HL-60 (cell line): ENCODE data around the gene PLEKHJ1.

Experiments used
- GABPA ChIP-seq: IDR thresholded peaks from 2 replicates; pipeline ENCODE4 v1.6.1; 2012; ENCODE audit warnings: low read depth
- POLR2AphosphoS5 ChIP-seq: IDR thresholded peaks from 2 replicates; pipeline ENCODE4 v1.6.1; 2012; ENCODE audit warnings: low read depth
- TF ChIP-seq, protein P1 (sequence below): IDR thresholded peaks from one replicate; pipeline ENCODE4 v1.5.1; 2011; ENCODE audit warnings: low read length, control low read depth, inconsistent platforms; ENCODE audit not compliant: insufficient read depth
- TF ChIP-seq, protein P2 (sequence below): IDR thresholded peaks from 2 replicates; pipeline ENCODE4 v1.6.1; 2012; ENCODE audit warnings: low read depth; ENCODE audit not compliant: insufficient replicate concordance

DNA sequence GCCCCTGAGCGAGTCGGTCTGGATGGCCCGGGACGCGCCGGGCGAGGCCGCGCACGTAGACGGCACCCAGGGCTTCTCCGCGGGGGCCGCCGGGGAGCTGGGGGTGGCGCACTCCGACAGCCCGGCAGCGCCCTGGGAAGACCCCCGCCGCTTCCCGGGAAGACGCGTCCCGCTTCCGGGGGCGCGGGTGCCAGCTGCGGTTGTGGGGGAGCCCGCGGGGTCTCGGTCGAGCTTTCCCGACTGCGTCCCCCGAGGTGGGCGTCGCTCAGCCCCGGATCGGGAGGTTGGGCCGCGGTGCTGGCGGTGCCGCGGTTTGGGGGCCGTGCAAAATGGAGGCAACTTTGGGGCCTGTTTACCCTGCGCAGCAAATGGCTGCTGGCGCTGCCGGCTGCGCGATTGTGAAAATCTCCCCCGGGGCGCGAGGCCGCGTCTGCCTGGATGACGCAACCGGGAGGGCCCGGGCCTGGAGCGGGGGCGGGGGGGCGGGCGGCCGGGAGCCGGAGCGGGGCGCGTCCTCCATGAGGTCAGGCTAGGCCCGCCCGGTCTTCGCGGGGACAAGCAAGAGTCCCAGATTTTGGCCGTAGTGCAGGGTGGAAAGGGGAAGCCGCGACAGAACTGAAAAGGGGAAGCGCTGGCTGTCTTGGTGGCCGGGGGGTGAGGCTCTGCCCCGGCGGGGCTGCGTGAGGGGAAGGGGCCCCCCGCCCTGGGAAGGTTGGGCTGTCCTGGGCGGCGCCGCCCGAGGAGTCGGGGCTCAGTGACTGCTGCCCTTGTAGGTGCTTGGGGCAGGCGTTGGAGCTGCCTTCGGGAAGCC, 34.5 kb upstream of the PLEKHJ1 start:
- TF ChIP-seq, protein P1, sequence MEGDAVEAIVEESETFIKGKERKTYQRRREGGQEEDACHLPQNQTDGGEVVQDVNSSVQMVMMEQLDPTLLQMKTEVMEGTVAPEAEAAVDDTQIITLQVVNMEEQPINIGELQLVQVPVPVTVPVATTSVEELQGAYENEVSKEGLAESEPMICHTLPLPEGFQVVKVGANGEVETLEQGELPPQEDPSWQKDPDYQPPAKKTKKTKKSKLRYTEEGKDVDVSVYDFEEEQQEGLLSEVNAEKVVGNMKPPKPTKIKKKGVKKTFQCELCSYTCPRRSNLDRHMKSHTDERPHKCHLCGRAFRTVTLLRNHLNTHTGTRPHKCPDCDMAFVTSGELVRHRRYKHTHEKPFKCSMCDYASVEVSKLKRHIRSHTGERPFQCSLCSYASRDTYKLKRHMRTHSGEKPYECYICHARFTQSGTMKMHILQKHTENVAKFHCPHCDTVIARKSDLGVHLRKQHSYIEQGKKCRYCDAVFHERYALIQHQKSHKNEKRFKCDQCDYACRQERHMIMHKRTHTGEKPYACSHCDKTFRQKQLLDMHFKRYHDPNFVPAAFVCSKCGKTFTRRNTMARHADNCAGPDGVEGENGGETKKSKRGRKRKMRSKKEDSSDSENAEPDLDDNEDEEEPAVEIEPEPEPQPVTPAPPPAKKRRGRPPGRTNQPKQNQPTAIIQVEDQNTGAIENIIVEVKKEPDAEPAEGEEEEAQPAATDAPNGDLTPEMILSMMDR: no peak
- peak; percentile 65; the same call in 1 of the 2 replicates for TF ChIP-seq POLR2AphosphoS5
- TF ChIP-seq GABPA: no peak
- TF ChIP-seq, protein P2, sequence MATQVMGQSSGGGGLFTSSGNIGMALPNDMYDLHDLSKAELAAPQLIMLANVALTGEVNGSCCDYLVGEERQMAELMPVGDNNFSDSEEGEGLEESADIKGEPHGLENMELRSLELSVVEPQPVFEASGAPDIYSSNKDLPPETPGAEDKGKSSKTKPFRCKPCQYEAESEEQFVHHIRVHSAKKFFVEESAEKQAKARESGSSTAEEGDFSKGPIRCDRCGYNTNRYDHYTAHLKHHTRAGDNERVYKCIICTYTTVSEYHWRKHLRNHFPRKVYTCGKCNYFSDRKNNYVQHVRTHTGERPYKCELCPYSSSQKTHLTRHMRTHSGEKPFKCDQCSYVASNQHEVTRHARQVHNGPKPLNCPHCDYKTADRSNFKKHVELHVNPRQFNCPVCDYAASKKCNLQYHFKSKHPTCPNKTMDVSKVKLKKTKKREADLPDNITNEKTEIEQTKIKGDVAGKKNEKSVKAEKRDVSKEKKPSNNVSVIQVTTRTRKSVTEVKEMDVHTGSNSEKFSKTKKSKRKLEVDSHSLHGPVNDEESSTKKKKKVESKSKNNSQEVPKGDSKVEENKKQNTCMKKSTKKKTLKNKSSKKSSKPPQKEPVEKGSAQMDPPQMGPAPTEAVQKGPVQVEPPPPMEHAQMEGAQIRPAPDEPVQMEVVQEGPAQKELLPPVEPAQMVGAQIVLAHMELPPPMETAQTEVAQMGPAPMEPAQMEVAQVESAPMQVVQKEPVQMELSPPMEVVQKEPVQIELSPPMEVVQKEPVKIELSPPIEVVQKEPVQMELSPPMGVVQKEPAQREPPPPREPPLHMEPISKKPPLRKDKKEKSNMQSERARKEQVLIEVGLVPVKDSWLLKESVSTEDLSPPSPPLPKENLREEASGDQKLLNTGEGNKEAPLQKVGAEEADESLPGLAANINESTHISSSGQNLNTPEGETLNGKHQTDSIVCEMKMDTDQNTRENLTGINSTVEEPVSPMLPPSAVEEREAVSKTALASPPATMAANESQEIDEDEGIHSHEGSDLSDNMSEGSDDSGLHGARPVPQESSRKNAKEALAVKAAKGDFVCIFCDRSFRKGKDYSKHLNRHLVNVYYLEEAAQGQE: no peak
